HEK293T (cell line): ENCODE results near the gene TRIP11.

Experiments used
- CTCF ChIA-PET: fragments of 350-600 bp; formaldehyde crosslinking; extraction: SDS; loops from one replicate; lab custom pipeline; 2021; ENCODE audit warnings: antibody characterized with exemption, inconsistent platforms; lab: Yijun Ruan, JAX
- POLR2A ChIA-PET: fragments of 350-600 bp; formaldehyde crosslinking; extraction: SDS; loops from one replicate; lab custom pipeline; 2020; ENCODE audit warnings: antibody characterized with exemption, inconsistent platforms; lab: Yijun Ruan, JAX
- DNase-seq: peaks from one replicate; pipeline ENCODE4 v3.0.0; 2012; ENCODE audit warnings: mixed read lengths; ENCODE audit errors: extremely low spot score
- ARNT ChIP-seq: fragments of 450-650 bp; IDR thresholded peaks from 2 replicates; pipeline ENCODE4 v1.6.1; 2017; ENCODE audit warnings: mild to moderate bottlenecking
- BHLHE40 ChIP-seq: fragments of 450-650 bp; IDR thresholded peaks from 2 replicates; pipeline ENCODE4 v1.6.1; 2016; ENCODE audit warnings: mild to moderate bottlenecking, moderate library complexity, borderline replicate concordance
- CTBP1 ChIP-seq: fragments of 450-650 bp; IDR thresholded peaks from 2 replicates; pipeline ENCODE4 v1.6.1; 2016; ENCODE audit warnings: borderline replicate concordance
- ELF4 ChIP-seq: fragments of 450-650 bp; IDR thresholded peaks from 2 replicates; pipeline ENCODE4 v1.6.1; 2017; ENCODE audit warnings: antibody characterized with exemption
- FOXA1 ChIP-seq: fragments of 450-650 bp; IDR thresholded peaks from 2 replicates; pipeline ENCODE4 v1.6.1; 2016; ENCODE audit warnings: mild to moderate bottlenecking
- FOXK2 ChIP-seq: fragments of 450-650 bp; IDR thresholded peaks from 2 replicates; pipeline ENCODE4 v1.6.1; 2016; ENCODE audit warnings: mild to moderate bottlenecking
- FOXM1 ChIP-seq: fragments of 450-650 bp; IDR thresholded peaks from 2 replicates; pipeline ENCODE4 v1.6.1; 2017; ENCODE audit warnings: mild to moderate bottlenecking, borderline replicate concordance
- HDGF ChIP-seq: fragments of 450-650 bp; IDR thresholded peaks from 2 replicates; pipeline ENCODE4 v1.6.1; 2017; ENCODE audit warnings: antibody characterized with exemption, borderline replicate concordance
- L3MBTL2 ChIP-seq: fragments of 450-650 bp; conservative IDR thresholded peaks from 2 replicates; pipeline ENCODE4 v1.6.1; 2016; ENCODE audit warnings: mild to moderate bottlenecking
- LEF1 ChIP-seq: fragments of 450-650 bp; IDR thresholded peaks from 2 replicates; pipeline ENCODE4 v1.6.1; 2017; ENCODE audit warnings: mild to moderate bottlenecking, borderline replicate concordance
- NFRKB ChIP-seq: fragments of 450-650 bp; IDR thresholded peaks from 2 replicates; pipeline ENCODE4 v1.6.1; 2016; ENCODE audit warnings: mild to moderate bottlenecking, moderate library complexity
- PKNOX1 ChIP-seq: fragments of 450-650 bp; IDR thresholded peaks from 2 replicates; pipeline ENCODE4 v1.6.1; 2016
- SP1 ChIP-seq: fragments of 450-650 bp; IDR thresholded peaks from 2 replicates; pipeline ENCODE4 v1.6.1; 2017
- SUZ12 ChIP-seq: fragments of 450-650 bp; IDR thresholded peaks from 2 replicates; pipeline ENCODE4 v1.6.1; 2016; ENCODE audit warnings: mild to moderate bottlenecking
- TARDBP ChIP-seq: fragments of 450-650 bp; IDR thresholded peaks from 2 replicates; pipeline ENCODE4 v1.6.1; 2016
- ZNF384 ChIP-seq: fragments of 450-650 bp; IDR thresholded peaks from 2 replicates; pipeline ENCODE4 v1.6.1; 2016

TRIP11 gene

GRCh38 chr14:92033433-92033832, 6.4 kb downstream of the TRIP11 start:
- TF ChIP-seq FOXA1 = no peak
- no peak for TF ChIP-seq FOXK2
- TF ChIP-seq FOXM1 = no peak
- CTCF ChIA-PET = no interaction called here
- no peak for DNase-seq
- POLR2A ChIA-PET = no interaction called here

- DNase-seq = no peak
- ChIA-PET CTCF (no interaction called here), POLR2A (interaction anchor here (1.4 kb wide), 1 partner anchor 13 kb away, joined by 4 read pairs; the partner anchor contains the start of gene TRIP11)
- no peak for TF ChIP-seq FOXK2
- no peak for TF ChIP-seq FOXA1
- no peak for TF ChIP-seq SP1
- TF ChIP-seq ARNT = no peak
- TF ChIP-seq HDGF = no peak
- TF ChIP-seq TARDBP = no peak
- TF ChIP-seq FOXM1 = no peak
- no peak for TF ChIP-seq PKNOX1
- TF ChIP-seq SUZ12 = no peak
- no peak for TF ChIP-seq NFRKB
- no peak for TF ChIP-seq LEF1
- TF ChIP-seq ZNF384 = no peak
- no peak for TF ChIP-seq BHLHE40
- TF ChIP-seq ELF4 = no peak
- TF ChIP-seq L3MBTL2 = no peak
Observed at GRCh38 chr14:92026548-92027190, 13.2 kb downstream of the TRIP11 start.

- TF ChIP-seq NFRKB = no peak
- POLR2A ChIA-PET = interaction anchor here (3.0 kb wide), 1 partner anchor 18 kb away, joined by 14 read pairs; the partner anchor contains the start of gene TRIP11
- DNase-seq = no peak
- CTCF ChIA-PET = no interaction called here
Observed at GRCh38 chr14:92022036-92022435, 17.8 kb downstream of the TRIP11 start.

- ChIA-PET CTCF (no interaction called here), POLR2A (interaction anchor here (3.0 kb wide), 1 partner anchor 18 kb away, joined by 14 read pairs; the partner anchor contains the start of gene TRIP11)
- TF ChIP-seq L3MBTL2 = no peak
- TF ChIP-seq HDGF = no peak
- no peak for TF ChIP-seq PKNOX1
- no peak for TF ChIP-seq FOXM1
- no peak for TF ChIP-seq ZNF384
- TF ChIP-seq FOXA1 = no peak
- DNase-seq = no peak
Observed at GRCh38 chr14:92021523-92021922, 18.3 kb downstream of the TRIP11 start.

- POLR2A ChIA-PET = interaction anchor here (0.6 kb wide), 1 partner anchor 44 kb away, joined by 3 read pairs; no protein-coding TSS in a partner anchor
- no peak for TF ChIP-seq HDGF
- no peak for TF ChIP-seq SUZ12
- no peak for TF ChIP-seq TARDBP
- CTCF ChIA-PET = no interaction called here
- no peak for DNase-seq
Observed at GRCh38 chr14:92014040-92014439, 25.8 kb downstream of the TRIP11 start.

GRCh38 chr14:92012121-92012748, 27.6 kb downstream of the TRIP11 start:
- DNase-seq = no peak
- POLR2A ChIA-PET = interaction anchor here (0.8 kb wide), 1 partner anchor 109 kb away, joined by 3 read pairs; the partner anchor contains the start of genes CPSF2 and NDUFB1
- CTCF ChIA-PET = no interaction called here
- no peak for TF ChIP-seq HDGF
- TF ChIP-seq FOXM1 = no peak
- no peak for TF ChIP-seq L3MBTL2
- no peak for TF ChIP-seq ARNT
- TF ChIP-seq ELF4 = no peak
- TF ChIP-seq ZNF384 = no peak
- no peak for TF ChIP-seq FOXA1
- no peak for TF ChIP-seq FOXK2
- no peak for TF ChIP-seq TARDBP

GRCh38 chr14:92010644-92011043, 29.2 kb downstream of the TRIP11 start:
- CTCF ChIA-PET = no interaction called here
- POLR2A ChIA-PET = no interaction called here
- TF ChIP-seq LEF1 = no peak
- no peak for TF ChIP-seq SUZ12
- TF ChIP-seq ZNF384 = no peak
- no peak for TF ChIP-seq TARDBP
- no peak for TF ChIP-seq BHLHE40
- no peak for TF ChIP-seq ARNT
- TF ChIP-seq L3MBTL2 = no peak
- TF ChIP-seq CTBP1 = no peak
- no peak for TF ChIP-seq SP1
- no peak for TF ChIP-seq FOXM1
- TF ChIP-seq PKNOX1 = no peak
- no peak for TF ChIP-seq ELF4
- TF ChIP-seq FOXK2 = no peak
- no peak for TF ChIP-seq HDGF
- TF ChIP-seq NFRKB = no peak
- no peak for TF ChIP-seq FOXA1
- no peak for DNase-seq
